MCF 10A (cell line): ENCODE data around the gene VARS1. TPM values are rescaled to one million over a fixed set of nuclear protein-coding genes. Genes with fewer than 3 reads are reported as not detected.

Experiments
- BruUV-seq: library from RNA; stranded (reverse); fragments of 400-500 nt; replicated peaks from 2 replicates; lab custom pipeline; 2021; lab: Mats Ljungman, UMichigan
- CTCF ChIA-PET: fragments of 300-600 bp; sonication (Branson Sonifier 250); formaldehyde crosslinking; extraction: SDS; loops from one replicate; lab custom pipeline; 2021; ENCODE audit warnings: antibody characterized with exemption, inconsistent platforms; lab: Yijun Ruan, JAX
- POLR2A ChIA-PET: fragments of 300-600, 350-650 bp; sonication (Branson Sonifier 250); formaldehyde crosslinking; extraction: SDS; loops from one replicate; lab custom pipeline; 2020; ENCODE audit warnings: antibody characterized with exemption, inconsistent platforms; lab: Yijun Ruan, JAX
- DNase-seq: peaks from one replicate; pipeline ENCODE4 v3.0.0-alpha.2; 2018; ENCODE audit not compliant: unreplicated experiment
- H3K27ac Mint-ChIP-seq: one replicate; pipeline ENCODE4 v1.8.0; 2022; ENCODE audit warnings: mild to moderate bottlenecking, low read depth, mixed read lengths; ENCODE audit not compliant: unreplicated experiment
- H3K27me3 Mint-ChIP-seq: one replicate; pipeline ENCODE4 v1.8.0; 2022; ENCODE audit warnings: mixed read lengths; ENCODE audit not compliant: insufficient read depth, unreplicated experiment
- H3K36me3 Mint-ChIP-seq: one replicate; pipeline ENCODE4 v1.8.0; 2022; ENCODE audit warnings: mild to moderate bottlenecking, moderate library complexity, mixed read lengths; ENCODE audit not compliant: insufficient read depth, unreplicated experiment
- H3K4me1 Mint-ChIP-seq: one replicate; pipeline ENCODE4 v1.8.0; 2022; ENCODE audit warnings: mixed read lengths; ENCODE audit not compliant: insufficient read depth, unreplicated experiment
- H3K4me3 Mint-ChIP-seq: one replicate; pipeline ENCODE4 v1.8.0; 2022; ENCODE audit warnings: mild to moderate bottlenecking, moderate library complexity, mixed read lengths; ENCODE audit not compliant: unreplicated experiment
- H3K9me3 Mint-ChIP-seq: one replicate; pipeline ENCODE4 v1.8.0; 2022; ENCODE audit warnings: mixed read lengths; ENCODE audit not compliant: unreplicated experiment
- intact Hi-C: fragments of 100-400 bp; cut with micrococcal nuclease; formaldehyde crosslinking; loops from 2 replicates; pipeline ENCODE4 v1.14.1; 2022
- total RNA-seq: library from RNA; stranded (reverse); gene quantifications from 2 replicates; pipeline ENCODE4 v1.2.3, GENCODE V29; 2022
- TF ChIP-seq, protein P1 (sequence below): fragments of 200-600 bp; IDR thresholded peaks from one replicate; pipeline ENCODE4 v1.8.0; 2022; ENCODE audit warnings: antibody characterized with exemption, mild to moderate bottlenecking; ENCODE audit not compliant: unreplicated experiment

VARS1 gene
- total RNA-seq, 1 experiment from 2014 or later, result 200 TPM

DNA sequence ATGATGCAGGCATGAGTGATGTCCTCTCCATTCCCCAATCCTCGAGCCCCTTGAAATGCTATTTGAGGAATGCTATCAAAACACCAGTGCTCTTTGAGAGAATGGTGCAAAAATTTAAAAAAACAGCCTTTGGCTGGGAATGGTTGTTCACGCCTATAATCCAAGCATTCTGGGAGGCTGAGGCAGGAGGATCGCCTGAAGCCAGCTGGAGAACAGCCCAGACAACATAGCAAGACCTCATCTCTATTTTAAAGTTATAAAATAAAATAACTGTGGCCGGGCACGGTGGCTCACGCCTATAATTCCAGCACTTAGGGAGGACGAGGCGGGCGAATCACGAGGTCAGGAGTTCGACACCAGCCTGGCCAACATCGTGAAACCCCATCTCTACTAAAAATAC is 4.2 kb upstream of the VARS1 start:
- no peaks in the 10 kb centered on the region for H3K4me1 Mint-ChIP-seq
- intact Hi-C loops, result no loop called here
- POLR2A ChIA-PET, result interaction anchor here (0.9 to 2.7 kb wide), 5 partner anchors 16 to 27 kb away, joined by 3 to 15 read pairs (median 6); partner anchors contain the start of genes HSPA1A, HSPA1B and HSPA1L

DNA sequence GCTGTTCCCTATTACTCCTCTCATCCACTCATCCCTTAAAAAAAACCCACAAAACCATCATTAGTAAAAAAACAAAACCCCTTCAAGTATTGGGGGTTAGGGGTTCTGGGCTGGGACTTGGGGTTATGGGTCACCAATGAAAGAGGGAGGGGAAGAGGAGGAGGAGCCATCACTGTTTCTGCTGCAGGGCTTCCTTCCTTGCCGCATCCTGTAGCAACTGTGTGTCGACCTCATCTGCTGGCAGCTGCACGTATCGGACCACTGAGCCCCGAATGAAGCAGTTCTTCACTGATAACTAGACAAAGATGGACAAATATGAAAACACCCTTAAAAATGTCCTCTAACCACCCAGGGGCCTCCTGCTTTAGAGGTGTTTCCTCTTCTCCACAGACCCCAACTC is 2.0 kb upstream of the VARS1 start:
- intact Hi-C loops, result loop anchor here (2.0 kb wide), 1 partner anchor 17 kb away; the partner anchor contains the start of genes HSPA1A and HSPA1L
- Mint-ChIP-seq H3K4me1 (peaks cover 10% of the 10 kb centered on the region), H3K27ac (no peak overlapping the region), H3K4me3 (no peak overlapping the region), H3K27me3 (no peaks in the 10 kb centered on the region), H3K9me3 (no peaks in the 10 kb centered on the region), H3K36me3 (peaks cover 56% of the 10 kb centered on the region)
- ChIA-PET POLR2A (interaction anchor here (1.6 to 2.7 kb wide), 2 partner anchors 9 to 29 kb away, joined by 7 to 15 read pairs; partner anchors contain the start of genes HSPA1B and LSM2), CTCF (interaction anchor here (2.2 to 2.8 kb wide), 2 partner anchors 9 to 16 kb away, joined by 6 to 22 read pairs; partner anchors contain the start of gene LSM2)
- no peak for DNase-seq
- BruUV-seq, result no TSS peak
- TF ChIP-seq, protein P1, sequence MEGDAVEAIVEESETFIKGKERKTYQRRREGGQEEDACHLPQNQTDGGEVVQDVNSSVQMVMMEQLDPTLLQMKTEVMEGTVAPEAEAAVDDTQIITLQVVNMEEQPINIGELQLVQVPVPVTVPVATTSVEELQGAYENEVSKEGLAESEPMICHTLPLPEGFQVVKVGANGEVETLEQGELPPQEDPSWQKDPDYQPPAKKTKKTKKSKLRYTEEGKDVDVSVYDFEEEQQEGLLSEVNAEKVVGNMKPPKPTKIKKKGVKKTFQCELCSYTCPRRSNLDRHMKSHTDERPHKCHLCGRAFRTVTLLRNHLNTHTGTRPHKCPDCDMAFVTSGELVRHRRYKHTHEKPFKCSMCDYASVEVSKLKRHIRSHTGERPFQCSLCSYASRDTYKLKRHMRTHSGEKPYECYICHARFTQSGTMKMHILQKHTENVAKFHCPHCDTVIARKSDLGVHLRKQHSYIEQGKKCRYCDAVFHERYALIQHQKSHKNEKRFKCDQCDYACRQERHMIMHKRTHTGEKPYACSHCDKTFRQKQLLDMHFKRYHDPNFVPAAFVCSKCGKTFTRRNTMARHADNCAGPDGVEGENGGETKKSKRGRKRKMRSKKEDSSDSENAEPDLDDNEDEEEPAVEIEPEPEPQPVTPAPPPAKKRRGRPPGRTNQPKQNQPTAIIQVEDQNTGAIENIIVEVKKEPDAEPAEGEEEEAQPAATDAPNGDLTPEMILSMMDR, result no peak

More for the DNA sequence above, 4.2 kb upstream of the VARS1 start:
- no TSS peak for BruUV-seq
- Mint-ChIP-seq H3K27me3 (no peaks in the 10 kb centered on the region), H3K4me3 (no peak overlapping the region), H3K9me3 (no peaks in the 10 kb centered on the region), H3K27ac (no peak overlapping the region), H3K36me3 (peaks cover 57% of the 10 kb centered on the region)
- CTCF ChIA-PET, result interaction anchor here (0.6 kb wide), 2 partner anchors 244 to 303 kb away, joined by 3 read pairs; no protein-coding TSS in a partner anchor
- DNase-seq, result no peak
- TF ChIP-seq, protein P1, result no peak

DNA sequence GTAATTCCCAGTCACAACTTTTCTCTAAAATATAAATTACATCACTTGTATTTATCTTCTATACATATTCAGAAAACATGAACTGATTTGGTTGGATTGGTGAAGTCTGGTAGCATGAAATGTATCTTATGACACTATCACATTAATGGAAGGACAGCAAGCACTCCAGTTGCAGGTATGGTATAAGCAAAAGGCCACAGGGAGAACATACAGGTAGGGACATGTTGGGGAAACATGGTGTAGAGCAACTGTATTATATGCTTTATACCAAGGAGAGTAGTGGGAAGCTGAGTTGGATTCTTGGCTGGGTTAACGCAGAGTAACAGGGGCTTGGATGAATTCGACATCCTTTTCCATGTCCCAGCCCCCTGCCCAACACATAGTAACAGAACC is 1.4 kb upstream of the VARS1 start:
- no TSS peak for BruUV-seq
- CTCF ChIA-PET, result interaction anchor here (1.3 to 2.8 kb wide), 3 partner anchors 9 to 67 kb away, joined by 3 to 22 read pairs (median 6); partner anchors contain the start of genes DDAH2 and LSM2
- no peaks in the 10 kb centered on the region for H3K9me3 Mint-ChIP-seq
- intact Hi-C loops, result loop anchor here (2.0 kb wide), 1 partner anchor 18 kb away; the partner anchor contains the start of genes HSPA1A and HSPA1L
- POLR2A ChIA-PET, result interaction anchor here (1.6 to 3.2 kb wide), 11 partner anchors 9 to 94 kb away, joined by 4 to 79 read pairs (median 19); partner anchors contain the start of genes ABHD16A, DDAH2, HSPA1A and HSPA1B
- DNase-seq, result no peak
- no peak overlapping the region for H3K27ac Mint-ChIP-seq
- no peaks in the 10 kb centered on the region for H3K27me3 Mint-ChIP-seq
- TF ChIP-seq, protein P1, result no peak
- peaks cover 16% of the 10 kb centered on the region for H3K4me1 Mint-ChIP-seq
- H3K36me3 Mint-ChIP-seq, result peaks cover 57% of the 10 kb centered on the region
- H3K4me3 Mint-ChIP-seq, result no peak overlapping the region

DNA sequence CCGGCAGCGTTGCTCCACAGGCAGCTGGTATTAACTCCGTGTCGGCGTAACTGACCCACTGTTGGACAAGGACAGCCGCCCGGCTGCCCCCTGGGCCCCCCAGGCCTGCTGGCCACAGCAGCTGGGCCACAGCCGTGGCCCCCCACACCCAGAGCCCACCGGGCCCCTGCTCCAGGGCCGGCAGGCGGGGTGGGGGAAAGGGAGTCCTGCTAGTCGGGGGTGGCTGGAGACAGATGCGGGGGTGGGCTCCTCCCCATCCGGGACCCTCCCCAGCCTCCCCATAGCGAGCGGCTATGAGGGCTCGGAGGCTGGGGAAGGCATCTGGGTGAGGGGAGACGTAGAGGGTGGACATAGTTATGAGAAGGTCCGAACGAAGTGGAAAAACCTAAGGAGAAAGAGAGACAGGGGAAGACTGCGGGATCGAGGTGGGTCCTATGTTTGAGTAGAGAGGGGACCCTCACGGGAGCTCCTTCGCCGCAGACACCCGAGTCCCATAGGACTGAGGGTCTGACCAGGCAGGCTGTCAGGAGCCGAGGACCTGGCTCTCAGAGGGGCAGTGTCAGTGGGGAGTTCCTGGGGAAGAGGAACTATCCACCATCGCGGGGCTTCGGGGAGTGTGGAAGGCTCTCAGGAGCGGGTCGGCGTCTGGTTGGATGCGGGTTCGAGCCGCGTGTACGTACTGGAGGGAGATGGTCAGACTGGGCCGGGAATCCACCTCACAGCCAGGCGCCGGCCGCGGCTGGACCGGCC is 511 bp downstream of the VARS1 start:
- no peak for DNase-seq

More for the DNA sequence above, 511 bp downstream of the VARS1 start:
- intact Hi-C loops, result loop anchor here (2.0 kb wide), 2 partner anchors 36 to 66 kb away; partner anchors contain the start of gene DDAH2
- Mint-ChIP-seq H3K27me3 (no peaks in the 10 kb centered on the region), H3K4me3 (peak overlapping the region; percentile 99), H3K9me3 (no peaks in the 10 kb centered on the region), H3K4me1 (peaks cover 31% of the 10 kb centered on the region), H3K36me3 (peaks cover 60% of the 10 kb centered on the region), H3K27ac (peak overlapping the region; percentile 98)
- TF ChIP-seq, protein P1, result no peak
- TSS peak; percentile 47 for BruUV-seq
- ChIA-PET POLR2A (interaction anchor here (0.6 to 3.2 kb wide), 29 partner anchors 9 to 403 kb away, joined by 3 to 79 read pairs (median 6); partner anchors contain the start of genes ABHD16A, BAG6, C6orf47 and CLIC1), CTCF (interaction anchor here (0.6 to 2.8 kb wide), 6 partner anchors 8 to 354 kb away, joined by 4 to 22 read pairs (median 4); partner anchors contain the start of genes CLIC1 and LSM2)
